K562 (cell line): ENCODE measurements around the gene EXOC4. TPM values are rescaled to one million over a fixed set of nuclear protein-coding genes. Genes with fewer than 3 reads are reported as not detected.

ENCODE experiments used
- CTCFL ChIP-seq: IDR thresholded peaks from 2 replicates; pipeline ENCODE4 v1.6.1; 2011; ENCODE audit warnings: borderline replicate concordance, low read depth, mild to moderate bottlenecking, moderate library complexity, low read length; ENCODE audit not compliant: insufficient read depth, poor library complexity, severe bottlenecking
- GTF2F1 ChIP-seq: IDR thresholded peaks from 2 replicates; pipeline ENCODE4 v1.6.1; 2011; ENCODE audit warnings: low read depth, low read length, improper control_type of control experiment
- KLF10 ChIP-seq: fragments of 250-450 bp; sonication (Bioruptor Pico); IDR thresholded peaks from 2 replicates; pipeline ENCODE4 v1.6.1; 2021; ENCODE audit warnings: matching md5 sums
- MEF2D ChIP-seq: conservative IDR thresholded peaks from 2 replicates; pipeline ENCODE4 v1.6.1; 2016; ENCODE audit warnings: low read depth, missing genetic modification characterization, missing compliant biosample characterization
- MYNN ChIP-seq, 2 experiments: sonication (generic); formaldehyde crosslinking in 1 of 2; IDR thresholded peaks; 2 replicates each; pipeline versions ENCODE4 v1.5.0 to v1.6.1; 2016 to 2020; ENCODE audit warnings: antibody characterized with exemption in 1 of 2, missing genetic modification reagents in 1 of 2
- NKRF ChIP-seq: fragments of 450-650 bp; IDR thresholded peaks from 2 replicates; pipeline ENCODE4 v1.6.1; 2016; ENCODE audit warnings: borderline replicate concordance
- SMARCA4 ChIP-seq: fragments of 450-650 bp; IDR thresholded peaks from 2 replicates; pipeline ENCODE4 v1.6.1; 2016
- polyA plus RNA-seq, 8 experiments: library from polyadenylated mRNA; depleted of rRNA in 4 of 8; stranded (reverse) in 5 of 8; unstranded in 3 of 8; fragments of >200 nt; fragmentation: Nextera tagmentation in 2 of 8; fragmentation: Illumina TruSeq in 1 of 8; extraction: Ambion mirVana in 2 of 8; extraction: Trizol in 1 of 8; gene quantifications; 2 replicates each; pipeline versions ENCODE4 v1.2.1 to v1.2.3, GENCODE V29; 2011 to 2014; ENCODE audit warnings: inconsistent platforms in 1 of 8, missing spikeins in 1 of 8
- total RNA-seq, 7 experiments: library from RNA; depleted of rRNA in 6 of 7; stranded (reverse); fragments of >200 nt in 6 of 7; fragmentation: Illumina TruSeq in 2 of 7; extraction: Trizol in 2 of 7; gene quantifications; 2 replicates each; pipeline versions ENCODE4 v1.2.1 to v1.2.3, GENCODE V29; 2011 to 2021; ENCODE audit warnings: low replicate concordance in 1 of 7
- TF ChIP-seq, protein P1 (sequence below): fragments of 250-450 bp; sonication (Bioruptor Pico); IDR thresholded peaks from 2 replicates; pipeline ENCODE4 v1.4.0; 2020; ENCODE audit warnings: mild to moderate bottlenecking, moderate library complexity, borderline replicate concordance
- TF ChIP-seq, protein P2 (sequence below), 2 experiments: fragments of 450-650 bp in 1 of 2; sonication (generic) in 1 of 2; formaldehyde crosslinking in 1 of 2; IDR thresholded peaks; 2 replicates each; pipeline versions ENCODE4 v1.7.1 to v1.9.0; 2016 to 2022; ENCODE audit warnings: inconsistent platforms in 1 of 2, mild to moderate bottlenecking in 1 of 2, missing genetic modification reagents in 1 of 2

The EXOC4 gene
- total and polyA plus RNA-seq, 9 of the 15 experiments (the other 6 are each of a cell fraction or from before 2014, with no cell fraction given), result 18.5 to 73.1 (median 46.6) TPM

DNA sequence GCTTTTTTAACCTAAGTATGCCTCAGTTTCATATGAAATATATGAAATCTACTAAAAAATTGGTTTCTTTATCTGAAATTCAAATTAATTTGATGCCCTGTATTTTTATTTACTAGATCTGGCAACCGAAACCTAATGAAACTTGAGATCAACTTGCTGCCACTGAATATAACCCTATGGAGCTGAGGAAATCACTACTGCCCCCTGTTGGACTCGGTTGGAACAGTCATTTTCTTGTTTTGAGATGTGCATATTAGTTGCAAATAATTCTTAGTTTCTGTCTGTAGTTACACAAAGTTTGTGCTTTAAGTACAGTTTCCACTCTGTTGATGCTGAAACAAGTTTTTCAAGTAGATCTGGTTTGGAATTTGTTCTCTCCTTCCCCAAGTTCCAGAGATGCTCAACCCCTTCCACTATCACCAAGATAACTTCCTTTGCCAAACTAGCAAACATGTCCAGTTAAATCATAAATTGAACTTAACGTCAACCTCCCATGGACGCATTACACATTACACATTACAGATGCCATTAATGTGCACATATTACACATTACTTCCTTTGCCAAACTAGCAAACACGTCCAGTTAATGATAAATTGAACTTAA is 22.2 kb upstream of the EXOC4 start (continued):
- TF ChIP-seq, protein P1, sequence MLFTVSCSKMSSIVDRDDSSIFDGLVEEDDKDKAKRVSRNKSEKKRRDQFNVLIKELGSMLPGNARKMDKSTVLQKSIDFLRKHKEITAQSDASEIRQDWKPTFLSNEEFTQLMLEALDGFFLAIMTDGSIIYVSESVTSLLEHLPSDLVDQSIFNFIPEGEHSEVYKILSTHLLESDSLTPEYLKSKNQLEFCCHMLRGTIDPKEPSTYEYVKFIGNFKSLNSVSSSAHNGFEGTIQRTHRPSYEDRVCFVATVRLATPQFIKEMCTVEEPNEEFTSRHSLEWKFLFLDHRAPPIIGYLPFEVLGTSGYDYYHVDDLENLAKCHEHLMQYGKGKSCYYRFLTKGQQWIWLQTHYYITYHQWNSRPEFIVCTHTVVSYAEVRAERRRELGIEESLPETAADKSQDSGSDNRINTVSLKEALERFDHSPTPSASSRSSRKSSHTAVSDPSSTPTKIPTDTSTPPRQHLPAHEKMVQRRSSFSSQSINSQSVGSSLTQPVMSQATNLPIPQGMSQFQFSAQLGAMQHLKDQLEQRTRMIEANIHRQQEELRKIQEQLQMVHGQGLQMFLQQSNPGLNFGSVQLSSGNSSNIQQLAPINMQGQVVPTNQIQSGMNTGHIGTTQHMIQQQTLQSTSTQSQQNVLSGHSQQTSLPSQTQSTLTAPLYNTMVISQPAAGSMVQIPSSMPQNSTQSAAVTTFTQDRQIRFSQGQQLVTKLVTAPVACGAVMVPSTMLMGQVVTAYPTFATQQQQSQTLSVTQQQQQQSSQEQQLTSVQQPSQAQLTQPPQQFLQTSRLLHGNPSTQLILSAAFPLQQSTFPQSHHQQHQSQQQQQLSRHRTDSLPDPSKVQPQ, result no peak
- TF ChIP-seq KLF10 (CRISPR knock-in tag), result no peak
- no peak for TF ChIP-seq NKRF
- no peak for TF ChIP-seq MYNN (IDR thresholded peaks at IDR 0.05)
- no peak for TF ChIP-seq MYNN (CRISPR knock-in tag; IDR thresholded peaks at IDR 0.05)
- TF ChIP-seq CTCFL, result peak; percentile 6
- TF ChIP-seq, protein P2, sequence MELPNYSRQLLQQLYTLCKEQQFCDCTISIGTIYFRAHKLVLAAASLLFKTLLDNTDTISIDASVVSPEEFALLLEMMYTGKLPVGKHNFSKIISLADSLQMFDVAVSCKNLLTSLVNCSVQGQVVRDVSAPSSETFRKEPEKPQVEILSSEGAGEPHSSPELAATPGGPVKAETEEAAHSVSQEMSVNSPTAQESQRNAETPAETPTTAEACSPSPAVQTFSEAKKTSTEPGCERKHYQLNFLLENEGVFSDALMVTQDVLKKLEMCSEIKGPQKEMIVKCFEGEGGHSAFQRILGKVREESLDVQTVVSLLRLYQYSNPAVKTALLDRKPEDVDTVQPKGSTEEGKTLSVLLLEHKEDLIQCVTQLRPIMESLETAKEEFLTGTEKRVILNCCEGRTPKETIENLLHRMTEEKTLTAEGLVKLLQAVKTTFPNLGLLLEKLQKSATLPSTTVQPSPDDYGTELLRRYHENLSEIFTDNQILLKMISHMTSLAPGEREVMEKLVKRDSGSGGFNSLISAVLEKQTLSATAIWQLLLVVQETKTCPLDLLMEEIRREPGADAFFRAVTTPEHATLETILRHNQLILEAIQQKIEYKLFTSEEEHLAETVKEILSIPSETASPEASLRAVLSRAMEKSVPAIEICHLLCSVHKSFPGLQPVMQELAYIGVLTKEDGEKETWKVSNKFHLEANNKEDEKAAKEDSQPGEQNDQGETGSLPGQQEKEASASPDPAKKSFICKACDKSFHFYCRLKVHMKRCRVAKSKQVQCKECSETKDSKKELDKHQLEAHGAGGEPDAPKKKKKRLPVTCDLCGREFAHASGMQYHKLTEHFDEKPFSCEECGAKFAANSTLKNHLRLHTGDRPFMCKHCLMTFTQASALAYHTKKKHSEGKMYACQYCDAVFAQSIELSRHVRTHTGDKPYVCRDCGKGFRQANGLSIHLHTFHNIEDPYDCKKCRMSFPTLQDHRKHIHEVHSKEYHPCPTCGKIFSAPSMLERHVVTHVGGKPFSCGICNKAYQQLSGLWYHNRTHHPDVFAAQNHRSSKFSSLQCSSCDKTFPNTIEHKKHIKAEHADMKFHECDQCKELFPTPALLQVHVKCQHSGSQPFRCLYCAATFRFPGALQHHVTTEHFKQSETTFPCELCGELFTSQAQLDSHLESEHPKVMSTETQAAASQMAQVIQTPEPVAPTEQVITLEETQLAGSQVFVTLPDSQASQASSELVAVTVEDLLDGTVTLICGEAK (IDR thresholded peaks at IDR 0.05), result no peak
- TF ChIP-seq, protein P2 (CRISPR knock-in tag; IDR thresholded peaks at IDR 0.05), result no peak
- no peak for TF ChIP-seq MEF2D (tag)
- no peak for TF ChIP-seq SMARCA4
- no peak for TF ChIP-seq GTF2F1
